HG02943 (cell line): ENCODE data around the gene SIL1.
"Not testable (repeated sequence)": the region's sequence is repeated elsewhere in the genome, so short reads cannot be mapped to it uniquely, and the experiment has no call there.

Experiments used
- ATAC-seq: cut with Tn5 transposase; IDR thresholded peaks from one replicate; pipeline ENCODE4 v1.9.1; 2021; ENCODE audit warnings: mild to moderate bottlenecking, low read depth, moderate library complexity; ENCODE audit not compliant: unreplicated experiment

Gene SIL1

GRCh38 chr5:139178589-139178917 is 19.6 kb downstream of the SIL1 start:
- ATAC-seq, result no peak

DNA sequence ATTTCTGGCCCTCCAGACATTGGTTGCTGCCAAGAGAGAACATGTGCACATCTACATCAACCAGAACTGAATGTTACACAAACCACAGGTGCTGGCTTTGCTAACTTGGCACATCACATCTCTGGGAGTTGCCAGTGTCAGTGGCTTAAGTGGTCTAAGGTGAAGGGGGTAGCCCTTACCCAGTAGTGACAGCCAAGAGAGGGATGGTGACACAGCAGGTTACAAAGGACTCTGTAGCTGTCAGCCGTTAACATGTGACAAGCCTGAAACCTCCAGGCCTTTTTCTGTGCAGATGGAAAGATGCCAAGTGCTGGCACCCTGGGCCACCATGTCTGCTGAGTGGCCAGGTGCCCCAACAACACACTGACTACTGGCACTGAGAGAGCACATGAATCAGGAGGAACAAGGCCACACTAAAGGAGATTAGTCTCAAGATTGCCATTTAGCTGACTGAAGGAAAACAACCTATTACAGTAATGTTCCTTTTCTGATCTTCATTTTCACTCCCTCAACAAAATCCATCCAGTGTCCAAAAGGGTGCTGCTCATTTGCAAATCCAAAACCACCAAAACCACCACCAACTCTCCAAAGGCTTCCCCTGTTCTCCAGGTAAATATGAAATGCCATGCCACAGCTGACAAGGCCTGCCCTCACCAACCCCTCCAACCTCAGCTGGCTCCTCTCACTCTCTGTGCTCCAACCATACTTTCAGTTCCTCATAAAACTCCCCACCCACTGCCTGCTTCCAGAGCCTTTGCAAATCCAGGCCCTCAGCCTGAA is 20.2 kb downstream of the SIL1 start:
- ATAC-seq, result no peak

DNA sequence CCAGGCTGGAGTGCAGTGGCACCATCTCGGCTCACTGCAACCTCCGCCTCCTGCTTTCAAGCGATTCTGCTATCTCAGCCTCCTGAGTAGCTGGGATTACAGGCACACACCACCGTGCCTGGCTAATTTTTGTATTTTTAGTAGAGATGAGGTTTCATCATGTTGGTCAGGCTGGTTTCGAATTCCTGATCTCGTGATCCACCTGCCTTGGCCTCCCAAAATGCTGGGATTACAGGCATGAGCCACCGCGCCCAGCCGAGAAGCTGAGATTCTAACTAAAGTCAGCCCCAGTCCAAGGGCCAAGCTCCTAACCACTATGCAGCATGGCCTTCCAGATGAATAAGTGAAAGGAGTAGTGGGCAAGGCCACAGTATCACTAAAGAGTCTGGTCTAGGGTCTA is 20.9 kb downstream of the SIL1 start:
- ATAC-seq, result not testable (repeated sequence)

GRCh38 chr5:139174382-139174781 is 23.8 kb downstream of the SIL1 start:
- not testable (repeated sequence) for ATAC-seq

GRCh38 chr5:139171779-139172404 is 26.3 kb downstream of the SIL1 start:
- no peak for ATAC-seq

DNA sequence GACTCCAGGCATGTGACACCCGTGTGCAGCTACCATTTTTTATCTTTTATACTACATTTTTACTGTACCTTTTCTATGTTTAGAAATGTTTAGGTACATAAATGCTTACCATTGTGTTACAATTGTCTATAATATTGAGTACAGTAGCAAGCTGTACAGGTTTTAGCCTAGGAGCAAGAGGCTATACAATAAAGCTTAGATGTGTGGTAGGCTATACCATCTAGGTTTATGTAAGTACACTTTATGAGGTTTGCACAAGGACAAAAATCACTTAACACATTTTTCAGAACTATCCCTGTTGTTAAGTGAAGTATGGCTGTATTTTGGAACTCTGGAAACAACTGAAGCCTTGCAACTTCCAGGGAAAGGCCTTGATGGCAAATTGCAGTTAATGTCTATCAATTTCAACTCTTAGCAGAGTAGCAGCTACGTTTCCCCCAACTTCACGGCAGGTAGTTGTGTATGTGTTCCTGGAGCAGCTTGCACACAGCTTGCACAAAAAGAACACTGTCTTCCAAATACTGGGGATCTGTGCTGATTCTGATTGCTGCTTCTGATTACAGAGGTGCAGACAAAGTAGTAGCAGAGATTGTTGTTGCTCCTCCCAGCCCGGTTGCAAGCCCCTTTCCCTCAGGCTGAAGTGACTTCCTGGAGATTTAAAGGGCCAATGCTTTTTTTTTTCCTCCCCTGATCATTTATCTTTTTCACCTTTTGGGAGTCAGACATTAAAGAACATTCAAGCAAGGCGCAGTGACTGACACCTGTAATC is 30.0 kb downstream of the SIL1 start:
- ATAC-seq, result no peak

DNA sequence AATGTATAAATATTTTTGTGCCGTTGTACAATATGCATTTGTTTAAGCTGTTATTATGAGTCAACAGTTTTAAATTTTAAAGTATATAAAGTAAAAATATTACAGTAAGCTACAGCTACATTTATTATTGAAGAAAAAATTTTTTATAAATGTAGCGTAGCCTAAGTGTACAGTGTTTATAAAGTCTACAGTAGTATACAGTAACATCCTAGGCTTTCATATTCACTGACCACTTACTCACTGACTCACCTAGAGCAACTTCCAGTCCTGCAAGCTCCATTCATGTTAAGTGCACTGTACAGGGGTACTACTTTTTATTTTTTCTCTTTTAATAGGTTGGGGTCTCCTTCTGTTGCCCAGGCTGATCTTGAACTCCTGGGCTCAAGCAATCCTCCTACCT is 30.6 kb downstream of the SIL1 start:
- ATAC-seq, result no peak

GRCh38 chr5:139167063-139167462 is 31.1 kb downstream of the SIL1 start:
- no peak for ATAC-seq

DNA sequence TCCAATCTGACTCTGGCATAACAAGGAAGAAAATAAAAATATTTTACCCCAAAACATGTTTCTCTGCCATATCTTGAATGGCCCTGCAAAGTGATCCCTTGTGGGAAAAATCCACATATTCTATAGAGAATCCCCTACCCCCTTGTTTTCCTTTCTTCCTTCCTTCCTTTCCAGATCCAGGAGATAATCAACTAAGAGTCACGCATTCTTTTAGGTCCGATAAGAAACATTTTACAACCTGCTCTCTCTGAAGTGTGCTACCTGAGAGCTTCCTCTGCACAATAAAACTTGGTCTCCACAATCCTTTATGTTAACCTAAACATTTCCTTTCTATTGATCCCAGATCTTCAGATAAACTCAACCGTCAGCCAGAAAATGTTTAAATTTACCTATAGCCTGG is 33.3 kb downstream of the SIL1 start:
- not testable (repeated sequence) for ATAC-seq

- no peak for ATAC-seq
Observed at GRCh38 chr5:139164020-139164419, 34.1 kb downstream of the SIL1 start.

DNA sequence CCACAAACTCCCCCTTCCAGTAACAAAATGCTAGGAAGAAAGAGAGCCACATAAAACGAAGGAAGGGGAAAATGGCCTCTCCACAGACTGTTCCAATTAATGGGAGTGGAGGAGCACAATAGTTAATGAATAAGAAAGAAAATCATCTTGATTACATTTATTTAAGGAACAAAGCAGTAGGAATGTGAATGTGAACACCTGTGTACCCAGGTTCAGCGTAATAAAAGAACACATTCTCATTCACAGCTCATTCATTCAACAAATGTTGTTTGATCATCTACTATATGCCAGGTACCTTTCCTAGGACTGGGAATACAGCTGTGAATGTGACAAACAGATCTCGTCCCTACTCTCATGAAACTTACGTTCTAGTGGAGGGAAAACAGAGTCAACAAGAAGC is 35.7 kb downstream of the SIL1 start:
- ATAC-seq, result no peak

GRCh38 chr5:139158791-139159190 is 39.4 kb downstream of the SIL1 start:
- no peak for ATAC-seq

DNA sequence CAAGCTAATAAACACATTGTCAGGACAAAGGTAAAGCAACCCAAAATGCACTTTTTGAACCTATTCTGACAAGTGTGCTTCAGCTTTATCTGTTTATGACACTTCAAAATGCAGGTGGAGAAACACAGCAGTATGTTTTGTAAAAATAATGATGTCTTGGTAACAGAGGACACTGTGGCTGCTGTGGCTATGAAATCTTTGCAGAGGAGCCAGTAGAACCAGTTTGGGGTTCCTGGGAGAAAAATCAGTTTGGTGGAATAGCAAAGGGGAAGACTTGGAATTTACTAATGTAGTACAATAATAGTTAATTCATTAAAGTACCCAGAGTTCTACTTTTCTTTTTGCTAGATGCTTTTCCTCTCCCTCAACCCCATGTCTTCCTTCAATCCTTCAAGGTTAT is 40.6 kb downstream of the SIL1 start:
- no peak for ATAC-seq

DNA sequence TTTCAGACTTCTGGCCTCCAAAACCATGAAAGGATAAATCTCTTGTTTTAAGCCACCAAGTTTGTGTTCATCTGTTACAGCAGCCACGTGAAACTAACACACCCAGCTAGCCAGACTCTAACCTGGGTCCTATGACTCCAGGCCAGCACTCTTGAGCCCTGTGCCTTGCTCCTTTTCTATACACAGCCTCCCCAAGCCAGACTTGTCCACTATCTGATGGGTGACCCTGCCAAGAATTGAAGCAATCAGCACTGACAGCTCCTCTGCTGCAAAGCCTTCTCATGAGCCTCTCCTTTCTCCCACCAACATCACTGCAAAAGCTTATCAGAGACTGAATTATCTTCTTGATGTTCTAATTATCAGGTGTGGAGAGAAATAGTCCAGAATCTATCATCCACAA is 41.4 kb downstream of the SIL1 start:
- no peak for ATAC-seq

DNA sequence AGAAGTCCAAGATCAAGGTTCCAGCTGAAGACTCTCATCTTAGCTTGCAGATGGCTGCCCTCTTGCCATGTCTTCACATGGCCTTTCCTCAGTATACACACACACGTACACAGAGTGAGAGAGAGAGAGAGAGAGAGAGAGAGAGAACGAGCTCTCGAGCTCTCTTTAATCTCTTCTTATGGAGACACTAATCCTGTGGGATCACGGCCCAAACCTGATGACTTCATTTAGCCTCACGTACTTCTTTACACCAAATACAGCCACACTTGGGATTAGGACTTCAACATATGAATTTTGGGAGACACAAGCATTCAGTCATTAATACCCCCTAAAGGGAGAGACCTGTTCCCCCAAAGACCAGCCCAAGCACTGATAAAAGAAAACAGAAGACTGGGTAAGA is 42.8 kb downstream of the SIL1 start:
- no peak for ATAC-seq

GRCh38 chr5:139151902-139152301 is 46.3 kb downstream of the SIL1 start:
- no peak for ATAC-seq

GRCh38 chr5:139150367-139150999 is 47.7 kb downstream of the SIL1 start:
- ATAC-seq, result no peak

DNA sequence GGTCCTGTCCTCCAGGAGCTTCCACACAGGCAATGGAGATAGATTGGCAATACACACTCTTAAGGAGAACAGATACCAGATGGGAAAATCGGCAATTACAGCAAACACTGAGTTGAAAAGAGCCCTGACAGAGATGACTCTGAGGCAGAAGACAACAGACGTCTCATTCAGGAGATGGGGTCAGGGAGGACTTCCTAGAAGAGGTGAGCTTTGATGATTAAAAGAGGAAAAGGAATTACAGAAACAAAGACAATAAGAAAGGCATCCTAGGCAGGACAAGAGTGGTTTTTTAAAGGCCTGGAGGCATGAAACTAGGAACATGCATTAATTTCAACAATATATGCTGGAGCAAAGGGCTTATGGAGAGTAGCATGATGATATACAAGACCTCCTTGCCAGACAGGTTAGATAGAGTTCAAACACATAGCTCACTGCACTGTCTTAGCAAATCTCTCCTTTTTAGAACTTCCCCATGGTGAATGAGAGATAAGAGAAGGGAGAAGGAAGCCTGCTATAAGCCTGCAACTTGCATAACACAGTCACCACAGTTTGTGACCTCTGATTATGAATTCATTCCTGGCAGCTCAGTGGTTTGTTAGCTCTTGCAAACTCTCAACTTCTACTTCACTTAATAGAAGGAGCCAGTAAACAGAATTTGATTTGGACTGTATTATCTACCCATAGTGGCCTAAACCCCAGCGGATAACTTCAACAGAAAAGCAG is 48.5 kb downstream of the SIL1 start:
- ATAC-seq, result no peak

- ATAC-seq, result no peak
Observed at GRCh38 chr5:139148986-139149385, 49.2 kb downstream of the SIL1 start.

DNA sequence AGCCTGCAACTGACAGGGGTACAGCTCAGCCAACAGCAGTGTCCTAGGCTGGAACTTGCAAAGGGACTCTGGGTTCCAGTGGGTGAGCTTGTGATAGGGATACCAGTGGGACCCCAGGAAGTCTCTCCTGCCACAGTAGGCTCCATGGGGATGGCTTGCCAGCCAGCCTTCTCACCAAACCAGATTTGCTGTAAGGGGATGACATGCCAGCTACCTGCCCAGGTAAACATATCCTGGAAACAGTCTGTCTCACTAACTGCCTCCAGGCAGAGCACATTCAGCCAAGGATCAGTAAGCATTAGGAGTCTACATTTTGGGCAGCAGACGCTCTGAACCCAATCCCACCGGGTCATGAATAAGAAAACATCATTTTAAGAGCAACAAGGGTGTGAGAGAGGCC is 49.9 kb downstream of the SIL1 start:
- ATAC-seq, result no peak
